ENCODE measurements around the gene AK5. TPM values are rescaled to one million over a fixed set of nuclear protein-coding genes. Genes with fewer than 3 reads are reported as not detected.
"Not testable (repeated sequence)": the region's sequence is repeated elsewhere in the genome, so short reads cannot be mapped to it uniquely, and the experiment has no call there.

AK5 gene
- total RNA-seq, 2 experiments from 2014 or later = 4.6 to 5.6 TPM

- TF ChIP-seq, protein P1, sequence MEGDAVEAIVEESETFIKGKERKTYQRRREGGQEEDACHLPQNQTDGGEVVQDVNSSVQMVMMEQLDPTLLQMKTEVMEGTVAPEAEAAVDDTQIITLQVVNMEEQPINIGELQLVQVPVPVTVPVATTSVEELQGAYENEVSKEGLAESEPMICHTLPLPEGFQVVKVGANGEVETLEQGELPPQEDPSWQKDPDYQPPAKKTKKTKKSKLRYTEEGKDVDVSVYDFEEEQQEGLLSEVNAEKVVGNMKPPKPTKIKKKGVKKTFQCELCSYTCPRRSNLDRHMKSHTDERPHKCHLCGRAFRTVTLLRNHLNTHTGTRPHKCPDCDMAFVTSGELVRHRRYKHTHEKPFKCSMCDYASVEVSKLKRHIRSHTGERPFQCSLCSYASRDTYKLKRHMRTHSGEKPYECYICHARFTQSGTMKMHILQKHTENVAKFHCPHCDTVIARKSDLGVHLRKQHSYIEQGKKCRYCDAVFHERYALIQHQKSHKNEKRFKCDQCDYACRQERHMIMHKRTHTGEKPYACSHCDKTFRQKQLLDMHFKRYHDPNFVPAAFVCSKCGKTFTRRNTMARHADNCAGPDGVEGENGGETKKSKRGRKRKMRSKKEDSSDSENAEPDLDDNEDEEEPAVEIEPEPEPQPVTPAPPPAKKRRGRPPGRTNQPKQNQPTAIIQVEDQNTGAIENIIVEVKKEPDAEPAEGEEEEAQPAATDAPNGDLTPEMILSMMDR (IDR thresholded peaks at IDR 0.05) = no peak
- intact Hi-C loops (cut with micrococcal nuclease) = no loop called here
- DNase-seq = no peak
- Mint-ChIP-seq H3K4me3 (no peak overlapping the region), H3K9me3 (peaks cover 13% of the 10 kb centered on the region), H3K4me1 (ENCODE audit: low read depth) (no peaks in the 10 kb centered on the region), H3K27me3 (no peaks in the 10 kb centered on the region), H3K36me3 (ENCODE audit: low read depth) (peaks cover 5% of the 10 kb centered on the region), H3K27ac (no peak overlapping the region)
- CTCF ChIA-PET = no interaction called here
- POLR2A ChIA-PET = interaction anchor here (0.6 kb wide), 1 partner anchor 12 kb away, joined by 3 read pairs; no protein-coding TSS in a partner anchor
- ATAC-seq = no peak
These were observed 233.3 kb downstream of the AK5 start for GRCh38 chr1:77514921-77515776.

DNA sequence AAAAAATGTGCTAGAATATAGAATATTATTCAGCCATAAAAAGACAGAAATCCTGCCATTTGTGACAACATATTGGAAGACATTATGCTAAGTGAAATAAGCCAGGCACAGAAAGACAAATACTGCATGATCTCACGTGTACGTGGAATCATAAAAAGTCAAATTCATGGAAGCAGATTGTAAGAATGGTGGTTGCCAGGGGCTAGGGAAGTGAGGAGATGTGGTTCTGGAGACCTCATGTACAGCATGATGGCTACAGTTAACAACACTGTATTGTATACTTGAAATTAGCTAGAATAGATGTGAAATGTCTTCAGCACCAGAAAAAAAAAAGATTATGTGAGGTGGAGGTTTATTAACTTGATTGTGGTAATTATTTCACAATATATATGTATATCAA lies 234.3 kb downstream of the AK5 start:
- Mint-ChIP-seq H3K27me3 (no peaks in the 10 kb centered on the region), H3K9me3 (peaks cover 13% of the 10 kb centered on the region), H3K4me1 (ENCODE audit: low read depth) (no peaks in the 10 kb centered on the region), H3K27ac (no peak overlapping the region), H3K36me3 (ENCODE audit: low read depth) (peaks cover 9% of the 10 kb centered on the region), H3K4me3 (no peak overlapping the region)
- no peak for DNase-seq
- ATAC-seq = no peak
- TF ChIP-seq, protein P1 (IDR thresholded peaks at IDR 0.05) = no peak
- ChIA-PET CTCF (no interaction called here), POLR2A (interaction anchor here (0.7 kb wide), 1 partner anchor 16 kb away, joined by 3 read pairs; no protein-coding TSS in a partner anchor)
- intact Hi-C loops (cut with micrococcal nuclease) = no loop called here

DNA sequence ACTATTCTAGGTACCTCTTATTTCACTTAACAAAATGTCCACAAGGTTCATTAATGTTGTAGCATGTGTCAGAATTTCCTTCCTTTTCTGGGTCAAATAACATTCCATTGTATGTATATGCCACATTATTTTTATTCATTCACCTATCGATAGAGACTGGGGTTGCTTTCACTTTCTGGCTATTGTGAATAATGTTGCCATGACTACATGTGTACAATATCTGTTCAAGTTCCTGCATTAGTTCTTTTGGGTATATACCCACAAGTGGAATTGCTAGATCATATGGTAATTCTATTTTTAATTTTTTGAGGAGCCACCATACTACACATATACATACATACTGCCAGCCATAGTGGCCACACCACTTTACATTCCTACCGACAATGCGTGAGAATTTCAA lies 242.2 kb downstream of the AK5 start:
- POLR2A ChIA-PET = no interaction called here
- no peaks in the 10 kb centered on the region for H3K27me3 Mint-ChIP-seq
- no peak overlapping the region for H3K4me3 Mint-ChIP-seq
- H3K27ac Mint-ChIP-seq = no peak overlapping the region
- intact Hi-C loops (cut with micrococcal nuclease) = no loop called here
- TF ChIP-seq, protein P1 (IDR thresholded peaks at IDR 0.05) = no peak
- H3K36me3 Mint-ChIP-seq (ENCODE audit: low read depth) = peaks cover 11% of the 10 kb centered on the region
- CTCF ChIA-PET = interaction anchor here (1.2 kb wide), 1 partner anchor 9 kb away, joined by 6 read pairs; no protein-coding TSS in a partner anchor
- H3K4me1 Mint-ChIP-seq (ENCODE audit: low read depth) = peaks cover 7% of the 10 kb centered on the region
- peaks cover 2% of the 10 kb centered on the region for H3K9me3 Mint-ChIP-seq
- DNase-seq (no peak), ATAC-seq (no peak)

DNA sequence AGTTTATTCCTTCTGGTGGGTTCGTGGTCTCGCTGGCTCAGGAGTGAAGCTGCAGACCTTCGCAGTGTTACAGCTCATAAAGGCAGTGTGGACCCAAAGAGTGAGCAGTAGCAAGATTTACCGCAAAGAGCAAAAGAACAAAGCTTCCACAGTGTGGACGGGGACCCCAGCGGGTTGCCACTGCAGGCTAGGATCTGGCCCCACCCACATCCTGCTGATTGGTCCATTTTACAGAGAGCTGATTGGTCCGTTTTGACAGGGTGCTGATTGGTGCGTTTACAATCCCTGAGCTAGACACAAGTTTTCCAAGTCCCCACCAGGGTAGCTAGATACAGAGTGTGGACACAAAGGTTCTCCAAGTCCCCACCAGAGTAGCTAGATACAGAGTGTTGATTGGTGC lies 249.3 kb downstream of the AK5 start:
- POLR2A ChIA-PET; H3K27me3 Mint-ChIP-seq; DNase-seq; H3K4me1 Mint-ChIP-seq (ENCODE audit: low read depth); H3K9me3 Mint-ChIP-seq; H3K27ac Mint-ChIP-seq; H3K4me3 Mint-ChIP-seq; H3K36me3 Mint-ChIP-seq (ENCODE audit: low read depth); ATAC-seq: not testable (repeated sequence)
- intact Hi-C loops (cut with micrococcal nuclease) = loop anchor here (5.0 kb wide), 1 partner anchor 384 kb away; no protein-coding TSS in a partner anchor
- CTCF ChIA-PET = interaction anchor here (1.2 to 2.7 kb wide), 2 partner anchors 23 to 204 kb away, joined by 3 to 7 read pairs; no protein-coding TSS in a partner anchor

GRCh38 chr1:77531596-77532280 lies 249.9 kb downstream of the AK5 start:
- not testable (repeated sequence) for ATAC-seq; H3K27me3 Mint-ChIP-seq; H3K36me3 Mint-ChIP-seq (ENCODE audit: low read depth); DNase-seq; H3K4me1 Mint-ChIP-seq (ENCODE audit: low read depth); H3K9me3 Mint-ChIP-seq; H3K27ac Mint-ChIP-seq; H3K4me3 Mint-ChIP-seq
- ChIA-PET CTCF (interaction anchor here (1.2 to 3.2 kb wide), 4 partner anchors 13 to 205 kb away, joined by 3 to 12 read pairs (median 8); no protein-coding TSS in a partner anchor), POLR2A (interaction anchor here (0.5 kb wide), 1 partner anchor 15 kb away, joined by 3 read pairs; no protein-coding TSS in a partner anchor)
- intact Hi-C loops (cut with micrococcal nuclease) = loop anchor here (5.0 kb wide), 1 partner anchor 384 kb away; no protein-coding TSS in a partner anchor
